NCI-H510A (cell line): Measurements from ENCODE around the gene SHBG.
"Not testable (repeated sequence)": the region's sequence is repeated elsewhere in the genome, so short reads cannot be mapped to it uniquely, and the experiment has no call there.

Source experiments
- DNase-seq: peaks from one replicate; lab custom pipeline; 2025; lab: John Stamatoyannopoulos, UW

Gene SHBG

GRCh38 chr17:7629939-7630571 lies at the start of gene SHBG:
SHBG (plus strand) TSS chr17:7630135; CDS start chr17:7630173, 38 bp downstream.
- no peak for DNase-seq

- DNase-seq: no peak
Measured at GRCh38 chr17:7580604-7581575, 49.0 kb upstream of the SHBG start.

GRCh38 chr17:7582396-7583252 lies 47.3 kb upstream of the SHBG start:
- DNase-seq: no peak

- DNase-seq: peak; percentile 93
Measured at GRCh38 chr17:7583253-7584109, 46.5 kb upstream of the SHBG start, which contains the start of gene MPDU1. MPDU1 (plus strand) TSS chr17:7583852; CDS start chr17:7583863, 11 bp downstream.

GRCh38 chr17:7586673-7587419 lies 43.1 kb upstream of the SHBG start:
- DNase-seq: peak; percentile 34

GRCh38 chr17:7587420-7588151 lies 42.3 kb upstream of the SHBG start:
- no peak for DNase-seq

GRCh38 chr17:7588553-7589203 lies 41.3 kb upstream of the SHBG start:
- no peak for DNase-seq

- no peak for DNase-seq
Measured at GRCh38 chr17:7589204-7589868, 40.6 kb upstream of the SHBG start.

- DNase-seq: no peak
Measured at GRCh38 chr17:7589891-7590691, 39.8 kb upstream of the SHBG start, which contains the start of gene SOX15. SOX15 (minus strand) TSS chr17:7590094; CDS start chr17:7589676, 418 bp downstream.

GRCh38 chr17:7590743-7591142 lies 39.2 kb upstream of the SHBG start:
- DNase-seq: no peak

GRCh38 chr17:7591596-7591995 lies 38.3 kb upstream of the SHBG start:
- no peak for DNase-seq

- DNase-seq: no peak
Measured at GRCh38 chr17:7592422-7593021, 37.4 kb upstream of the SHBG start.

GRCh38 chr17:7593296-7593695 lies 36.6 kb upstream of the SHBG start:
- no peak for DNase-seq

- DNase-seq: not testable (repeated sequence)
Measured at GRCh38 chr17:7597561-7597960, 32.4 kb upstream of the SHBG start.

GRCh38 chr17:7606280-7606679 lies 23.7 kb upstream of the SHBG start:
- DNase-seq: no peak

- DNase-seq: no peak
Measured at GRCh38 chr17:7610641-7611040, 19.3 kb upstream of the SHBG start.

- DNase-seq: no peak
Measured at GRCh38 chr17:7611635-7612293, 18.2 kb upstream of the SHBG start.
